Retinal pigment epithelial cell (primary cell): Measurements from ENCODE around the gene PPP1CB.

Source experiments
- DNase-seq: peaks from one replicate; pipeline ENCODE4 v3.0.0-alpha.2; 2010; ENCODE audit warnings: low read depth
- H3K4me3 ChIP-seq: 2 replicates; pipeline ENCODE4 v1.5.1; 2011; ENCODE audit warnings: mild to moderate bottlenecking, low read length, control low read depth, moderate library complexity
- TF ChIP-seq, protein P1 (sequence below): conservative IDR thresholded peaks from 2 replicates; pipeline ENCODE4 v1.5.1; 2011; ENCODE audit warnings: low read depth, low read length, control low read depth, inconsistent platforms

Gene PPP1CB

DNA sequence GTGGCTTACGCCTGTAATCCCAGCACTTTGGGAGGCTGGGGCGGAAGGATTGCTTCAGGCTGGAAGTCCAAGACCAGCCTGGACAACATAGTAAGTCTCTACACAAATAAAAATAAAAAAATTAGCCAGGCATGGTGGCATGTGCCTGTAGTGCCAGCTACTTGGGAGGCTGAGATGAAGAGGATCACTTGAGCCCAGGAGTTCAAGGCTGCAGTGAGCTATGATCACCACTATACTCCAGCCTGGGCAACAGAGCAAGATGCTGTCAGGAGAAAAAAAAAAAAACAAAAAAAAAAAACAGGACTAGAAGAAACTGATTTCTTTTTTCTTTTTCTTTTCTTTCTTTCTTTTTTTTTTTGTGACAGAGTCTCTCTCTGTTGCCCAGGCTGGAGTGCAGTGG is 72.6 kb downstream of the PPP1CB start:
- no peak for DNase-seq
- H3K4me3 ChIP-seq, result no peak overlapping the region
- TF ChIP-seq, protein P1, sequence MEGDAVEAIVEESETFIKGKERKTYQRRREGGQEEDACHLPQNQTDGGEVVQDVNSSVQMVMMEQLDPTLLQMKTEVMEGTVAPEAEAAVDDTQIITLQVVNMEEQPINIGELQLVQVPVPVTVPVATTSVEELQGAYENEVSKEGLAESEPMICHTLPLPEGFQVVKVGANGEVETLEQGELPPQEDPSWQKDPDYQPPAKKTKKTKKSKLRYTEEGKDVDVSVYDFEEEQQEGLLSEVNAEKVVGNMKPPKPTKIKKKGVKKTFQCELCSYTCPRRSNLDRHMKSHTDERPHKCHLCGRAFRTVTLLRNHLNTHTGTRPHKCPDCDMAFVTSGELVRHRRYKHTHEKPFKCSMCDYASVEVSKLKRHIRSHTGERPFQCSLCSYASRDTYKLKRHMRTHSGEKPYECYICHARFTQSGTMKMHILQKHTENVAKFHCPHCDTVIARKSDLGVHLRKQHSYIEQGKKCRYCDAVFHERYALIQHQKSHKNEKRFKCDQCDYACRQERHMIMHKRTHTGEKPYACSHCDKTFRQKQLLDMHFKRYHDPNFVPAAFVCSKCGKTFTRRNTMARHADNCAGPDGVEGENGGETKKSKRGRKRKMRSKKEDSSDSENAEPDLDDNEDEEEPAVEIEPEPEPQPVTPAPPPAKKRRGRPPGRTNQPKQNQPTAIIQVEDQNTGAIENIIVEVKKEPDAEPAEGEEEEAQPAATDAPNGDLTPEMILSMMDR, result no peak

DNA sequence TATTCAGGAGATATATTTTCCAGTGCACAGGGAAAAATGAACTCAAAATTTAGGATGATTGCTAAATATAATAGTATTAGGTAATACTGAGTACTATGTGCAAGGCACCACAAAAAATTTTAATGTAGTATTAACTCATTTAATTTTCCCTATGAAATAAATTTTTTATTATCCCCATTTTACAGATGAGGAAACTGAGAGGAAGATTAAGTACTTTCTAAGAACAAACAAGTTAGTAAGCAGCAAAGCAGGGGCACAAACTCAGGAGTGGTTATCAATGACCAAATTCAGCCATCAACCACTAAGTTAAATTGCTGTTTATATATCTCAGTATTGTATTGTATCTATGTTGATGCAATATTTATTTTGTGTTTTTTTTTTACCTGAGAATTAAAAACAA is 73.2 kb downstream of the PPP1CB start:
- TF ChIP-seq, protein P1, result no peak
- DNase-seq, result no peak
- no peak overlapping the region for H3K4me3 ChIP-seq

DNA sequence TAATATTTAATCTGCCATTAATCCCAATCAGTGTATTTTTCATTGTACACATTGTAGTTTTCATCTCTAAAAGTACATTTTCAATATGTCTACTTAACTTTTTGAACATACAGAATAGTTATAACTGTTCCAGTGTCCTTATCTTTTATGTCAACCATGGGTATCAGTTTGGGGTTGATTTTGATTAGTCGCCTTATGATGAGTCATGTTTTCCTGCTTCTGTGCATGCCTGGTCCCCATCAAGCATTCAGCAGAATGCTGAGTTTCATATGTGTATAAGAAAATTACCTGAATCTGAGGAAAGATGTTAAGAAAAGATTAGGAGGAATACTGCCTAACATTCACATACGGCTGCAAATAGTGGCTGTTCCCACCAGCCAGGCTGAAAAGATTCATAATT is 76.8 kb downstream of the PPP1CB start:
- no peak overlapping the region for H3K4me3 ChIP-seq
- TF ChIP-seq, protein P1, result no peak
- DNase-seq, result no peak

DNA sequence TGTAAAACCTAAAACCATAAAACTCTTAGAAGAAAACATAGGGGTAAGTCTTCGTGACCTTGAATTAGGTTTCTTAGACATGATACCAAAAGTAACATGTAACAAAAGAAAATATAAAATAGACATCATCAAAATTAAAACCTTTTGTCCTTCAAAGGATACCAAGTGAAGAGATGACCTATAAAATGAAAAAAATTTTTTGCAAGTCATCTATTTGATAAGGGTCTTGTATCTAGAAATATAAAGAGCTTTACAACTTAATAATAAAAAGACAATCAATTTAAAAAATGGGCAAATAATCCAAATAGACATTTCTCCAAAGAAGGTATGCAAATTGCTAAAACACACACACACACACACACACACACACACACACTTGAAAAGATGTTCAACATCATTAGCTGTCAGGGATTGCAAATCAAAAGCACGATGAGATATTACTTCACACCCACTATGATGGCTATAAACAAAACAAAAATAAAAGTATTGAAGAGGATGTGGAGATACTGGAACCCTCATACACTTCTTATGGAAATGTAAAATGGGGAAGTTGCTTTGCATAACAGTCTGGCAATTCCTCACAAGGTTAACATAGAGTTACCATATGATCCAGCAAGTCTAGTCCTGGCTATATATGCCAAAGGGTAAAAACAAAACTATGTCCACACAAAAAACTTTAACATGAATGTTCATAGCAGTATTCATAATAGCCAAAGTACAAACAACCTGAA is 82.3 kb downstream of the PPP1CB start:
- DNase-seq, result no peak
- TF ChIP-seq, protein P1, result no peak
- no peak overlapping the region for H3K4me3 ChIP-seq

DNA sequence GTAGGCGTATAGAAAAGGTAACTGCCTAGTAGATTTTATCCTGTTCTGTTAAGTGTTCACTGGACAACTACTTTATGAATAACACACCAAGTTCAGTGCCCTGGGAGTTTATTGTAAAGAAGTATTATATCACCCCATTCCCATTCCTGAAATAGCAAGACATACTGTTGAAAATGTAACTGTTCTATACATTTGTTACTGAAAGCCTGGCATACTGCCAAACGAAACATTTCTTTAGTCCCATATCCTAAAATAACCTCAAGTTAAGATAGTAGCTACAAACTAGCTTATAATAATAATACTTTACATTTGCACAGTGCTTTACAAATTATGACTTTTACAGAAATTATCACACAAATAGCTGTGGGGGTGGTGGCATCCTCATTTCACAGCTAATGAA is 84.2 kb downstream of the PPP1CB start:
- H3K4me3 ChIP-seq, result no peak overlapping the region
- DNase-seq, result no peak
- TF ChIP-seq, protein P1, result no peak

DNA sequence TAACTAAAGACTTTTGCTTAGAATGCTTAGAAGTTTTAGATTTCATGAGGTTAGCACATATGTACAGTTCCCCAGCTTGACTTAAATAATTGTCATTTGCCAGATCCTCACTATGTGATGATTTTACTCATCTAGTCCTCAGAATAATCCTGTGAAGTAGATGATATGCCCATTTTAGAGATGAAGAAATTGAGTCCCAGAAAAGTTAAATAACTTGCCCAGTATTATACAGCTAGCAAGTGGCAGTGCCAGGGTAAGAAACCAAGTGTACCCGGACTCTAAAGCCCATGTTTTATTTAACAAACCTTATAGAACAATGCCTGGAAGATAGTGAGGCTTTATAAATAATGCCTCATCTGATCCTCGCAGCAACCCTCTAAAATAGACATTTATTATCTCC is 87.3 kb downstream of the PPP1CB start:
- TF ChIP-seq, protein P1, result no peak
- H3K4me3 ChIP-seq, result no peak overlapping the region
- no peak for DNase-seq

DNA sequence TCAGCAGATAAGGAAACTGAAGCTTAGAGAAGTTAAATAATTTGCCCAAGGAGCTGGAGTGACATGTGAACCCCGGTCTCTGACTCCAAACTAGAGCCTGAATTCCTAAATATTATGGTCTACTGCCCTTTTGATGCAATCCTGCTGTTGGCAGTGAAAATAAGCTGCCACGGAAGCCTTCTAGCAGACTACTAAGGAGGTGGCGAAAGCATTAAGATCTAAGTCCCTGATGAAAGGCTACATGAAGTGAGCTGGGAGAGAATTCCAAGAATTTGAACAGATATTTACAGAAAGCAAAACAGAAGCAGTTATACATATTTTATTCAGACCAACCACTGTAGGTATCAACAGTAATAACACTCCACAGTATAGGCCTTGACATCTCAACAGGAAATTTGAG is 90.4 kb downstream of the PPP1CB start:
- DNase-seq, result peak; percentile 64
- TF ChIP-seq, protein P1, result no peak

More for the DNA sequence above, 90.4 kb downstream of the PPP1CB start:
- no peak overlapping the region for H3K4me3 ChIP-seq
